GM18499 (cell line): ENCODE measurements around the gene SIDT2.
"Not testable (repeated sequence)": the region's sequence is repeated elsewhere in the genome, so short reads cannot be mapped to it uniquely, and the experiment has no call there.

Experiments used
- ATAC-seq: cut with Tn5 transposase; IDR thresholded peaks from one replicate; pipeline ENCODE4 v1.9.1; 2021; ENCODE audit warnings: moderate number of reproducible peaks; ENCODE audit not compliant: insufficient read depth, unreplicated experiment

The SIDT2 gene

GRCh38 chr11:117201658-117202305 is 23.2 kb downstream of the SIDT2 start:
- no peak for ATAC-seq

GRCh38 chr11:117202386-117203068 is 24.0 kb downstream of the SIDT2 start:
- no peak for ATAC-seq

GRCh38 chr11:117203069-117203407 is 24.5 kb downstream of the SIDT2 start:
- no peak for ATAC-seq

GRCh38 chr11:117204283-117205080 is 25.9 kb downstream of the SIDT2 start:
- ATAC-seq, result no peak

GRCh38 chr11:117205211-117205818 is 26.8 kb downstream of the SIDT2 start:
- no peak for ATAC-seq

DNA sequence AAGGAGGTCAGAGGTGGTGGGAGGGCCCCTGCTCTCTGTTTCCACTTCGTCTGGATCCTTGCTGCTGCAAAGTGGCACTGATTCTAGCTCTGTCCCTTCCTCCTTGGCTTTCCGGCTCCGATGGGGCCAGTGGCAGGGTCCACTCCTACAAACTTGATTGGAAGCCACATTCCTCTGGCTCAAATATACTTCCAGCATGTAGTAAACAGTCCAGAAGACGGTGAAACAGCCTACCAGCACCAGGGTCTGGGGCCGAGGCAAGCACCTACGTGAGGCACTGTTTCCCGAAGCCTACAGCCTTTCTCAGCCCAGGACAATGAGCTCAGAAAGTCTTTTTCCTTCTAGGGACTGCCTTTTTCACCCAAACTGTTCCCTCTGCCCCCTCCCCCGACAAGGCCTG is 27.6 kb downstream of the SIDT2 start:
- not testable (repeated sequence) for ATAC-seq

- not testable (repeated sequence) for ATAC-seq
Observed at GRCh38 chr11:117206859-117207258, 28.3 kb downstream of the SIDT2 start.

- ATAC-seq, result not testable (repeated sequence)
Observed at GRCh38 chr11:117207481-117207880, 28.9 kb downstream of the SIDT2 start.

DNA sequence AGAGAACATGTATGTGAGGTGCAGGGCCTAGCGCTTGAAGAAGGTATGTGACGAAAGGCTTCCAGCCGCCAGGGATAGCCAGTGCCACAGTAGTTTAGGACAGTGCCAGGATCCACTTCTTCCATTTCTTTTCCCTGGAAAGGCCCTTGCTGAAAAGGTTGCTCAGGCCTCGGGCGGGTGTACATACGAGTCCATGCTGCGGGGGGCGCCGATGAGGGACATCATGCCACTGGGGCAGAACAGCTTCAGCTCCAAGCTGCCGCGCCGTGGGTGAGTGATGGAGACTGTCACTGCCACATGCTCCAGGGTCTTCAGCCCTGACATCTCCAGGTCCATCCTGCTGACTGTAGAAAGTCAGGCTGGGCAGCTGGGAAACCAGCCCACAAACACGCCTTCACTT is 30.2 kb downstream of the SIDT2 start:
- ATAC-seq, result not testable (repeated sequence)

DNA sequence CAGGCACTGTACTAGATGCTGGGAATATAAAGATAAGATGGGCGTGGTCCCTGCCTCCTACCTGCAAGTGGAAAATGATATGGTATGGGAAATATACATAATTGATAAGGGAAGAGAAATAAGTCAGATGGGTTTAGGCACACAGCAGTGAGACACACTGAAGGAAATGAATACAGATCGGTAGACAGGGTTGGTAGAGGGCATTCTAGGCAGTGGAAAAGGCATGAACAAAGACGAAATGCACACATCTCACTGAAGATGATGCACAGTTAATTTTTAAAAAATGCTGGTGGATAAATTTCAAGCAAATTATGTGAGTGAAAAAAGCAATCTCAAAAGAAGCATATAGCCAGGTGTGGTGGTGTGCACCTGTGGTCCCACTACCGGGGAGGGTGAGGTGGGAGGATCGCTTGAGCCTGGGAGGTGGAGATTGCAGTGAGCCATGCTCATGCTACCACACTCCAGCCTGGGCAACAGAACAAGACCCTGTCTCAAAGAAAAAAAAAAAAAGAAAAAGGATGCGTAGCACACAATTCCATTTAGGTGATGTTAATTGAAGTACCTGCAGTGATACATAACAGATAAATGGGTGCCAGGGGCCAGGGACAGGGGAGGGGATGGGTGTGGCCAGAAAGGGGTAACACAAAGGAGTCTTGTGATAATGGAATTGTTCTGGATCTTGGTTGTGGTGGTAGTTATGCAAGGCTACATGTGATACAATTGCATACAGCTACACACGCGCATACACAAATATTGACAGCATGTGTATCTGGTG is 31.0 kb downstream of the SIDT2 start:
- not testable (repeated sequence) for ATAC-seq

- no peak for ATAC-seq
Observed at GRCh38 chr11:117210620-117211019, 32.1 kb downstream of the SIDT2 start.

DNA sequence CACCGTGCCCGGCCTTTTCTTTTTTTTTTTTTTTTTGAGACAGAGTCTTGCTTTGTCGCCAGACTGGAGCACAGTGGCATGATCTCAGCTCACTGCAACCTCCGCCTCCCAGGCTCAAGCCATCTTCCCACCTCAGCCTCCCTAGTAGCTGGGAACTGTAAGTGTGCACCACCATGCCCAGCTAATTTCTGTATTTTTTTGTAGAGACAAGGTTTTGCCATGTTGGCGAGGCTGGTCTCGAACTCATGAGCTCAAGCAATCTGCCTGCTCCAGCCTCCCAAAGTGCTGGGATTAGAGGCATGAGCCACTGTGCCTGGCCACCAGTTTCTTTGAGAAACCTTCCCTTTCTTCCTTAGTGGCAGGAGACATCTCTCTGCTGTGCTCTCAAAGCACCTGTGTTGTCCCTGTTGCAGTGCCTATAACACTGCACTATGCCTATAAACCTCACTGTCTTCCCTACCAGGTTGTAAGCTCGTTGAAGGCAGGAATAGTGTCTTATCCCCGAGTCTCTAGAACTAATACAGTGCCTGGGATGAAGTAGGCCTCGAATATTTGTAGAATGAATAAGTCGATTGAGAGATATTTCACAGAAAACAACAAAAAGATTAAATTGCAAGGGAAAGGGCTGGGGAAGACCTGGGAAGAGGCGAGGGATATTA is 34.3 kb downstream of the SIDT2 start:
- ATAC-seq, result no peak

GRCh38 chr11:117214404-117215110 is 36.0 kb downstream of the SIDT2 start:
- no peak for ATAC-seq

DNA sequence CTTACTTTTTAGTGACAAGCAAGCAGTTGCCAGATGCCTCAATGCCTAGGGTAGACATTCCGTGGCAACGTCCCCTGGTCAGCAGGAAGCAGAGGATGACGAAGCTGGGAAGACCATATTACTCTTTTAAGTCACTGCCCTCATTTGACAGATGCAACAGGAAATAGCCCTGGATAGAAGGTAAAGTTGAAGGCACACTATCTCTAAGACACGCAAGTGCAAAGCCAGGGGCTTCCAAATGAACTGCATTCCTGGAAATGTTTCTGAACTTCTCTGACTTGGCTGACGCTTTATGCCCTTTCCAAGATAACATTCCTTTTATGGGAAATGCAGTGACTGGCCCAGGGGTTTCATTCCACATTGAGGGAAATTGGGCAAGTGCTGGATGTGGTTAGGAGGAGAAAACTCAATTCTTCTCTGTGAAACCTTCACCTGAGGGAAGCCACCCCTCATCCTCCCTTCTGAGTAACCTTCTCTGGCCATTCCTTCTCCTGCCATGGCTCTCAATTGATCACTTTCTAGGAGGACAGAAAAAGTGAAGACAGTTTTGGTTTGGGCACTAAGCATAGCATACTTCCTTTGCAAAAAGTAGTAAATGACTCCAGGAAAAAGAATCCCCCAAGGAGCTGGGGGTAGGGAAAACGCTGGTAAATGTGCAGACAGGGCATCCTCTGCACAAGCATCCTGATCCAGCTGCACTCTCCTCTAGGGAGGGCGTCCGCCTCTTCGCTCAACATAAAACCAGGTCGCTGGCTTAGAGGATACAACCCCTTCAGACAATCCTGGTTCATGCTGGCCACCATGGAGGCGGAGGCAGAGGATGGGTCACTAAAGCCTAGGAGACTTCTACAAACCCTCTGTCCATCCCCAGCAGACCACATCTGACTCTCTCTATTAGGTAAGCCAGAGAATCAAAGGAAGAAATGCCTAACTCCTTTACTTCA is 38.9 kb downstream of the SIDT2 start:
- no peak for ATAC-seq

GRCh38 chr11:117218133-117218915 is 39.8 kb downstream of the SIDT2 start:
- ATAC-seq, result no peak

DNA sequence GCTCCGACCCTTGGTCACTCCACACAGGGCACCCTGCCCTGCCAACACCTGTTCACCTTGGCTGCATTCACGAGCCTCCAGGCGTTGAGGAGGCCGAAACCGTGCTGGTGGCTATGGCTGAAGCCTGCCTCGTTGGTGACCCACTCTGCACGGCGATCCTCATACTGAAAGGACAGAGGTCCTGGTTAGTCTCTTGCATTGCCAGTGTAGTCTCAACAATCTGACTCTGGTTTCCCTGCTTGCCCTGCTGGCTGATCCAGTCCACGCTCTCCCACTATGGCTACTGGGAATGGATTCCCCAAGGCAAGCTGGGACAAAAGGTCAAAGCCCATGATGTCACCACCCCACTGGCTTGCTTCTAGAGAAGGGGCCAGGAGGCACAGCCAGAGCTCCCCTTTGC is 40.5 kb downstream of the SIDT2 start:
- no peak for ATAC-seq

DNA sequence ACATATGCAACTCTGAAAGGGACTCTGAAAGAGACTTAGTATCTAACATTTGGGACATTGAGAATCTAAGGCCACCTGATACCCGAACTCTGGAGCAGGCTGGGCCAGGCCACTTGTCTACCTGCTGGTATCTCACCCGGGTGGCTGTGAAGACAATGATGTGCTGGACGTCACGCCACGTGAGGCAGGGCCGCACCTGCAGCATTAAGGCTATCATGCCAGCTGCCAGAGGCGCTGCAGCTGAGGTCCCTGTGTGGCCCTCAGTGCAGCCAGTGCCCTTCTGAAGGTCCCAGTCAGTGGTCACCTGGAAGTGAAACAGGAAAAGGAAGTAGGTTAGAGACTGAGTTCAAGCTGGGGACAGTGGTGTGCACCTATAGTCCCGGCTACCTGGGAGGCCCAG is 40.9 kb downstream of the SIDT2 start:
- no peak for ATAC-seq
